Measurements from ENCODE around the gene BICC1. TPM values are rescaled to one million over a fixed set of nuclear protein-coding genes. Genes with fewer than 3 reads are reported as not detected.

Gene BICC1
- total and polyA plus RNA-seq, 8 donors, result 19.0 to 37.4 (median 23.0) TPM

DNA sequence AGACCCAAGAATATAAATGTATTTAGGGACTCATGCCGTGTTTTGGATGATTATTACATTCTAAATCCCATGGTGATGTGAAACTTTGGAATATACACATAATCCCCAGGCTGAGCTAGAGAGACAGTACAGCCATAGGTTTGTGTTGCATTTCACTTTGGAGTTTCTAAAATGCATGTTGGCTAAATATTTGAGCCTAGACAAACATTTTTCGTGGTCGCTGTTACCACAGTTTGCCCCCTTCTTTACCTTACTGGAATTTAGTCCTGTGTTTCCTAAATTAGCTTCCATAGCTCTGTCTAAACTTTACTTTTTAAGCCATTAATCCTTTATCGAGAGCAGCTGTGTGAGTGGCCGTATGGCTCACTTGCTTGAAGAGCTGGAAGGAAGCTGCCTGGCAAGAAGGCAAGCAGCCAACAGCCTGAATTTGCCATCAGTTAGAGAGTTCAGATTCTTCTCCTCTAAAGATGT is 192.0 kb downstream of the BICC1 start:
- TF ChIP-seq, protein P1, sequence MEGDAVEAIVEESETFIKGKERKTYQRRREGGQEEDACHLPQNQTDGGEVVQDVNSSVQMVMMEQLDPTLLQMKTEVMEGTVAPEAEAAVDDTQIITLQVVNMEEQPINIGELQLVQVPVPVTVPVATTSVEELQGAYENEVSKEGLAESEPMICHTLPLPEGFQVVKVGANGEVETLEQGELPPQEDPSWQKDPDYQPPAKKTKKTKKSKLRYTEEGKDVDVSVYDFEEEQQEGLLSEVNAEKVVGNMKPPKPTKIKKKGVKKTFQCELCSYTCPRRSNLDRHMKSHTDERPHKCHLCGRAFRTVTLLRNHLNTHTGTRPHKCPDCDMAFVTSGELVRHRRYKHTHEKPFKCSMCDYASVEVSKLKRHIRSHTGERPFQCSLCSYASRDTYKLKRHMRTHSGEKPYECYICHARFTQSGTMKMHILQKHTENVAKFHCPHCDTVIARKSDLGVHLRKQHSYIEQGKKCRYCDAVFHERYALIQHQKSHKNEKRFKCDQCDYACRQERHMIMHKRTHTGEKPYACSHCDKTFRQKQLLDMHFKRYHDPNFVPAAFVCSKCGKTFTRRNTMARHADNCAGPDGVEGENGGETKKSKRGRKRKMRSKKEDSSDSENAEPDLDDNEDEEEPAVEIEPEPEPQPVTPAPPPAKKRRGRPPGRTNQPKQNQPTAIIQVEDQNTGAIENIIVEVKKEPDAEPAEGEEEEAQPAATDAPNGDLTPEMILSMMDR (IDR thresholded peaks at IDR 0.05), result no peak
- Histone ChIP-seq H3K4me1 (no peaks in the 10 kb centered on the region), H3K27ac (no peak overlapping the region), H3K27me3 (no peaks in the 10 kb centered on the region), H3K9me3 (no peaks in the 10 kb centered on the region), H3K4me3 (no peak overlapping the region), H3K36me3 (no peaks in the 10 kb centered on the region)
- DNase-seq (no peak), ATAC-seq (no peak), FAIRE-seq (no peak)
- intact Hi-C loops (cut with DNase I), result no loop called here
- 19 to 20% methylated on average over 5 of the region's 5 CpGs for WGBS, 2 donors

DNA sequence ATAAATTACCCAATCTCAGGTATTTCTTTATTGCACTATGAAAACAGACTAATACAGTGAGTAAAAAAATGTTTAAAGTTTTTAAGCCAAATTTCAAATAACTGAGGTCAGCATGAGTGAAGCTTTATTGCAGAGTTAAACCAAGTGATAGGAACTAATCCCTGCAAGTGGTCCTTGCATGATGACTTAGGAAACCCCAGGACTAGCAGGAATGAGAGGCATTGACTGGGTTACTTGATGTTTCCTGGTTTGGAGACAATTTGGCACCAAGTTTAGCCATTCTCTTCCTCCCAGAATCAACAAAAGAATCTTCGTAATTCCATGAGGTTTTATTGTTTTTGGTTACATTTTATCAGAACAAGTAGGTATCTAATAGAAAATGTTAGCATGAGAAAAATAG is 194.2 kb downstream of the BICC1 start:
- TF ChIP-seq, protein P1 (IDR thresholded peaks at IDR 0.05), result no peak
- Histone ChIP-seq H3K27ac (no peak overlapping the region), H3K9me3 (no peaks in the 10 kb centered on the region), H3K36me3 (no peaks in the 10 kb centered on the region), H3K4me3 (no peak overlapping the region), H3K27me3 (no peaks in the 10 kb centered on the region), H3K4me1 (no peaks in the 10 kb centered on the region)
- no peak for ATAC-seq
- FAIRE-seq, result no peak
- 55 to 76% methylated on average over 1 of the region's 1 CpG for WGBS, 2 donors
- intact Hi-C loops (cut with DNase I), result no loop called here
- no peak for DNase-seq

DNA sequence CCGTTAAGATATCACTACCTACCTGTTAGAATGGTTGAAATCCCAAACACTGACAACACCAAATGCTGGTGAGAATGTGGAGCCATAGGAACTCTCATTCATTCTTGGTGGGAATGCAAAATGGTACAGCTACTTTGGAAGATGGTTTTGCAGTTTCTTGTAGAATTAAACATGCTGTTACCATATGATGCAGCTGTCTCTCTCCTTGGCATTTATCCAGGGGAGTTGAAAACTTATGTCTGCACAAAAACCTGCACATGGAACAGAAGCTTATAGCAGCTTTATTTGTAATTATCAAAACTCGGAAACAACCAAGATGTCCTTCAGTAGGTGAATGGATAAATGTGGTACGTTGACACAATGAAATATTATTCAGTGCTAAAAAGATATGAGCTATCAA is 199.5 kb downstream of the BICC1 start:
- FAIRE-seq (no peak), ATAC-seq (no peak), DNase-seq (no peak)
- Histone ChIP-seq H3K27ac (no peak overlapping the region), H3K4me1 (no peaks in the 10 kb centered on the region), H3K27me3 (no peaks in the 10 kb centered on the region), H3K36me3 (no peaks in the 10 kb centered on the region), H3K4me3 (no peak overlapping the region), H3K9me3 (no peaks in the 10 kb centered on the region)
- TF ChIP-seq, protein P1 (IDR thresholded peaks at IDR 0.05), result no peak
- intact Hi-C loops (cut with DNase I), result no loop called here
- 58 to 74% methylated on average over 3 of the region's 3 CpGs for WGBS, 2 donors

DNA sequence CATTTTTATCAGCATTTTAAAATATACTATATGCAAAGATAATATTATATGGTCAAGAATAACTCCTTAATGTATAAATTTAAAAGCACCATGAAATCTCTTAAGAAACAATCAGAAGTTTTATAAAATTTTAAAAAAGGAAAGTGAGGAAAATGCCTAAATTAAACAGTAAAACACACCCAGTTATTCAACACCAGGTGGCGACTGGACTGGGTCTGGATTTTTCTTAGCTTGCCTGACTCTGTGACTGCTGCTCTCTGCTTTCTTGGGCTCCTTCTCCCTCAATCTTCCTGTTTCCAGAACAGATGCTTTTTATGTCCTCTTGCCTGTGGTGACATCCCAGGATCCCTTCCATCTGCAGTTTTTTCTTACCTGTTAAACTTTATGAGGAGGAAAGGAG is 200.3 kb downstream of the BICC1 start:
- no peaks in the 10 kb centered on the region for H3K27me3 ChIP-seq
- H3K9me3 ChIP-seq, result no peaks in the 10 kb centered on the region
- FAIRE-seq (no peak), DNase-seq (no peak), ATAC-seq (no peak)
- intact Hi-C loops (cut with DNase I), result no loop called here
- no peak overlapping the region for H3K4me3 ChIP-seq
- H3K27ac ChIP-seq, result no peak overlapping the region
- whole genome bisulfite sequencing, 2 donors, result 46 to 76% methylated on average over 1 of the region's 1 CpG
- no peaks in the 10 kb centered on the region for H3K36me3 ChIP-seq
- no peaks in the 10 kb centered on the region for H3K4me1 ChIP-seq
- TF ChIP-seq, protein P1 (IDR thresholded peaks at IDR 0.05), result no peak

DNA sequence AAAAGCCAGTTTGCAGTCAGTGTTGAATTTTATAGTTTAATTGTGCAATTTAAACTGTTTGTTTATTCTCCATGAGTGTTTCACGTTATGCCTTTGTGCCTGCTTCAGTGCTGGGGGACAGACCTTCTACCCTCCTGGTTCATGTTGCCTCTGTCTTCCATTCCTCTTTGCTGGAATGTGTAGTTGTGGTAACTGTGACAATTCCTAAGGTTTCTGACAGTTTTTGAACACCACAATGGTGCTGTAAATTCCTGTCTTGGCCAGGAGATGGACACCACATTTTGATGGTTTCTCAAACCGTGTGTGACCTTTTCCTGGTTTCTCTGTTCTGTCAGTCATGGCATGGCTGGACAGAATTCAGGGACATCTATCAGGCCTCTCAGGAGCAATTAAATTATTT is 201.7 kb downstream of the BICC1 start:
- no peak for ATAC-seq
- Histone ChIP-seq H3K4me1 (no peaks in the 10 kb centered on the region), H3K36me3 (no peaks in the 10 kb centered on the region), H3K4me3 (no peak overlapping the region), H3K27me3 (no peaks in the 10 kb centered on the region), H3K27ac (no peak overlapping the region), H3K9me3 (no peaks in the 10 kb centered on the region)
- intact Hi-C loops (cut with DNase I), result no loop called here
- DNase-seq, result no peak
- FAIRE-seq, result no peak
- 50 to 64% methylated on average over 2 of the region's 2 CpGs for WGBS, 2 donors
- TF ChIP-seq, protein P1 (IDR thresholded peaks at IDR 0.05), result no peak
